ENCODE data around the gene ABCC9. TPM values are rescaled to one million over a fixed set of nuclear protein-coding genes. Genes with fewer than 3 reads are reported as not detected.

Gene ABCC9
- total RNA-seq, 4 donors from 2014 or later = 2.4 to 14.9 (median 5.9) TPM

DNA sequence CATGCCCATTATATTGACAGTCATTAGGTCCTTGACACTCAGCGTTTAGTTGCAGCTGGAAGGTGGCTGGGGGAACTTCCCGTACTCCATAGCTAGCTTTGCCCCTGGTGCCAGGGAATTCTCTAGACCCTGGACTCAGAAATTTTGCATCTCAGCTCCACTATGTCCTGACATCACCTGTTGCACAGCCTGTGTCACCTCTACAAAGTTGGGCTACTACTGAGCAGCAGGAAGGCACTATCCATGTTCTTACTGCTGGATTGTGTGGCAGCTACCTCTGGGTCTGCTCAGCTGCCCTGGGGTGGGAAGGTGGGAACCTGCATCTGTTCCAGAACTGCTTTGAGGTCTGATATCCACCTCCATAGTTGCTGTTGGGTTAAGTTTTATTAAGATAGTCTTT, 177.7 kb downstream of the ABCC9 start:
- Histone ChIP-seq H3K27me3 (no peaks in the 10 kb centered on the region), H3K4me1 (no peaks in the 10 kb centered on the region), H3K4me3 (no peak overlapping the region), H3K36me3 (no peaks in the 10 kb centered on the region), H3K27ac (no peak overlapping the region), H3K9me3 (no peaks in the 10 kb centered on the region)
- no peak for TF ChIP-seq POLR2A (IDR thresholded peaks at IDR 0.05)
- no peak for TF ChIP-seq CTCF (IDR thresholded peaks at IDR 0.05)
- no peak for DNase-seq

DNA sequence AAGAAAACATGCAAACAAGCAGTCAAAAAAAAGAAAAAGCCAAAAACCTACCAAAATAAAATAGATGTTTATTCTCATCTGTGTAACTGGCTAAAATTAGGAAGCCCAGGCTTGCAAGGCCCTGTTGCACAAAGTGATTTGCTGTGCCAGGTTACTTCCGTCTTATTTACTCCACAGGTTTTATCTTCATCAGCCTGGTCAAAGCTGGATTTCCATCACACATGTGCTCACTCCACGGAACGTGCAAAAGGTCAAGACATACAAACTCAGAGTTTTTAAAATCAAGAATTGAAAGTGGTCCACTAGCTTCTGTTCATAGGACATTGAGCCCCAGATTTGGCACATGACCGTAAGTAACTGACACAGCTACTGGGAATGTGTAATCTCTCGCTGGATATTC, 181.5 kb downstream of the ABCC9 start:
- TF ChIP-seq CTCF (IDR thresholded peaks at IDR 0.05) (no peak), POLR2A (IDR thresholded peaks at IDR 0.05) (no peak)
- DNase-seq = no peak
- Histone ChIP-seq H3K4me3 (no peak overlapping the region), H3K27me3 (no peaks in the 10 kb centered on the region), H3K9me3 (no peaks in the 10 kb centered on the region), H3K36me3 (no peaks in the 10 kb centered on the region), H3K4me1 (no peaks in the 10 kb centered on the region), H3K27ac (no peak overlapping the region)

DNA sequence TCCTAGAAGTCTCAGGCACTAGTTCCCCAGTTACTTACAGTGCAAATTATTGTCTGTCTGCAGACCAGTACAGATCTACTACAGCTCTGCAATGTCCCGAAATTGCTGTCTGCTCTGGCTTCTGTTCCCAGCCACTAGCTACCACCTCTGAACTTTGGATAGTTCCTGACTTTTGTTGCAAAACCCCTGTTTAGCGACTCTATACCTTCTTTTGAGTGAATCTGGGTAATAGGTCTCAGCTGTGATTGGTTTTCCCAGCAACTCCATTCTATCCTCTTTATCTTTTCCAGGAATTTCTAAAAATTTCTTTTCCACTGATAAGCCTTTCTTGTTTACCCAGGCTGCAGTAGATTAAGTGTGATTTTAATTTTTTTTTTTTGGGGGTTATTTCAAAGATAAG, 183.5 kb downstream of the ABCC9 start:
- TF ChIP-seq POLR2A (IDR thresholded peaks at IDR 0.05) = no peak
- no peak for TF ChIP-seq CTCF (IDR thresholded peaks at IDR 0.05)
- Histone ChIP-seq H3K36me3 (no peaks in the 10 kb centered on the region), H3K27ac (no peak overlapping the region), H3K27me3 (no peaks in the 10 kb centered on the region), H3K4me3 (no peak overlapping the region), H3K4me1 (no peaks in the 10 kb centered on the region), H3K9me3 (no peaks in the 10 kb centered on the region)
- no peak for DNase-seq

- Histone ChIP-seq H3K4me3 (no peak overlapping the region), H3K9me3 (no peaks in the 10 kb centered on the region), H3K36me3 (no peaks in the 10 kb centered on the region), H3K27ac (no peak overlapping the region), H3K4me1 (no peaks in the 10 kb centered on the region), H3K27me3 (no peaks in the 10 kb centered on the region)
- no peak for DNase-seq
- TF ChIP-seq POLR2A (IDR thresholded peaks at IDR 0.05) (no peak), CTCF (IDR thresholded peaks at IDR 0.05) (no peak)
Observed at GRCh38 chr12:21756699-21757098, 184.5 kb downstream of the ABCC9 start.

DNA sequence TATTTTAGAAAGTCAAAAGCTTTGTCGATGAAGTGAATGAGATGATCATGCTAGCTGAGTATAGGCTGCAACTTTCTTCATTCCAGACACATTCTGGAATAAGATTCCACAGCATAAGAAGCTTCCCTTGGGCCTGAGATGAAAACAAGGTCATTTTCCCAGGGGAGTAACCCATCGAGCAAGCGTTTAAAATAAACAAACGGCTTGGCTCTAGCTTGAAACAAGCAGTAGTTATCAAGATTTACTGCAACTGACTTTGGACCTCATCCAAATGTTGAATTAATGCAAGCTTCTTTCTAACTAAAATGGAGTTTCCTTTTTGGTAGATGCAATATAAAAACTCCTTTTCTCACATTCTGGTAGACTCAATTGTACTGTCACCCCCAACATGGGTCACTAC, 189.7 kb downstream of the ABCC9 start:
- H3K27me3 ChIP-seq = no peaks in the 10 kb centered on the region
- TF ChIP-seq POLR2A (IDR thresholded peaks at IDR 0.05) (no peak), CTCF (IDR thresholded peaks at IDR 0.05) (no peak)
- H3K36me3 ChIP-seq = no peaks in the 10 kb centered on the region
- H3K4me1 ChIP-seq = no peaks in the 10 kb centered on the region
- no peaks in the 10 kb centered on the region for H3K9me3 ChIP-seq
- no peak overlapping the region for H3K4me3 ChIP-seq
- DNase-seq = no peak
- H3K27ac ChIP-seq = no peak overlapping the region

Small RNAs within 50 kb of the gene (small RNA-seq; reads per million reads assigned to genes)
- gene AC008250.2 = 0 reads per million in 2 donors

Other genes with a start within 250 kb of the ABCC9 start
- gene KCNJ8, start 166.7 kb downstream of the ABCC9 start, total RNA-seq = 1 to 10 TPM; 1.1 to 6.6 (median 3.1) TPM
- gene CMAS, start 104.8 kb upstream of the ABCC9 start, total RNA-seq = 100 to 1,000 TPM in 2 of 4 donors, 10 to 100 TPM in 2; 41.3 to 112 (median 94.3) TPM

Data from Peyer's patch (tissue), 4 donors.